Body of pancreas (tissue), 4 donors: ENCODE data around the gene SLC25A1. TPM values are rescaled to one million over a fixed set of nuclear protein-coding genes. Genes with fewer than 3 reads are reported as not detected.

Experiments
- ATAC-seq: fragments of 150-250 bp; one replicate; pipeline ENCODE4 v1.9.1; 2016
- DNase-seq, 4 donors: peaks; one replicate each; pipeline ENCODE4 v3.0.0-alpha.2; 2019
- H3K27ac ChIP-seq, 4 donors: fragments of 200-600 bp; sonication (generic); 1 replicate in 3 of 4; 2 replicates in 1 of 4; pipeline versions ENCODE4 v1.5.1 to v1.6.1; 2016 to 2019; ENCODE audit warnings: mild to moderate bottlenecking in 1 of 4, mixed read lengths in 1 of 4, moderate library complexity in 1 of 4
- H3K27me3 ChIP-seq, 2 donors: fragments of 200-600 bp; sonication (generic); one replicate each; pipeline ENCODE4 v1.6.0; 2016; ENCODE audit warnings: mild to moderate bottlenecking in 1 of 2
- H3K36me3 ChIP-seq, 2 donors: fragments of 200-600 bp; sonication (generic); replicated peaks in 1 of 2; 2 replicates each; pipeline ENCODE4 v1.5.1; 2016; ENCODE audit warnings: low read depth in 2 of 2; ENCODE audit not compliant: insufficient read depth in 1 of 2
- H3K4me1 ChIP-seq: fragments of 200-600 bp; sonication (generic); one replicate; pipeline ENCODE4 v1.6.0; 2016
- H3K4me3 ChIP-seq, 2 donors: fragments of 200-600 bp; sonication (generic); 1 replicate in 1 of 2; 2 replicates in 1 of 2; pipeline ENCODE4 v1.5.1; 2016 to 2019
- H3K9me3 ChIP-seq, 3 donors: fragments of 200-600 bp; sonication (generic); 1 replicate in 2 of 3; 2 replicates in 1 of 3; pipeline ENCODE4 v1.5.1; 2016
- POLR2A ChIP-seq, 3 donors: fragments of 450-650 bp; IDR thresholded peaks; one replicate each; pipeline ENCODE4 v1.6.1; 2016; ENCODE audit warnings: antibody characterized with exemption in 3 of 3, mild to moderate bottlenecking in 2 of 3
- WGBS, 2 donors: methylation state at CpG; one replicate each; pipeline ENCODE4 v1.1.5; 2017; 5-methylcytosine and 5-hydroxymethylcytosine counted together
- intact Hi-C: fragments of 100-400 bp; cut with DNase I; formaldehyde crosslinking; loops from one replicate; pipeline ENCODE4 v1.15.1; 2023
- total RNA-seq, 2 donors: library from RNA; depleted of rRNA; stranded (reverse); fragments of >200 nt; gene quantifications; one replicate each; pipeline ENCODE4 v1.1.0, GENCODE V29; 2016
- TF ChIP-seq, protein P1 (sequence below), 7 experiments: fragments of 450-650 bp in 4 of 7; fragments of 200-600 bp in 3 of 7; sonication (generic) in 3 of 7; IDR thresholded peaks; one replicate each; pipeline ENCODE4 v1.5.1; 2016 to 2019; ENCODE audit warnings: antibody characterized with exemption in 7 of 7

Gene SLC25A1
- total RNA-seq, 2 donors from 2014 or later, result 39.7 to 87.0 TPM

DNA sequence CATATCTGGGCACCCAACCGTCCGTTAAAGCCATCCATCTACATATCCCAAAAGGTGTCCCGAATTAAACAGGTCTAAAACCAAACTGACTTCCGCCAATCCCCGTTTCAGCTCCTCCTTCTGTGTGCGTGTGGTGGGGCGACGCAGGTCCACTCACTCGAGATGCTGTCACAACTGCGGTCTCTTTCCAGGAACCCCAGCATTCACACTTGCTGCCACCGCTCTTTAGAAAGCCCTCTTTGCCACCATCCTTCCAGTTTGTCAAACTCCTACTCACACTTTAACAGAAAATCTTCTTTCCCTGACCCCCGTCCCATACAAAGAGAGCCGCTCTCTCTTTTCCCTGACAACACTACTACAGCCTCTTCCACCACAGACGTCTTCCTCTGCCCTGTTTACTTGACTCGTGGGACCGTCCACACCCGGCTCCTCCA is 34.6 kb downstream of the SLC25A1 start:
- intact Hi-C loops, result no loop called here
- WGBS, 2 donors, result 3 to 4% methylated on average over 17 of the region's 17 CpGs
- no peak for DNase-seq

DNA sequence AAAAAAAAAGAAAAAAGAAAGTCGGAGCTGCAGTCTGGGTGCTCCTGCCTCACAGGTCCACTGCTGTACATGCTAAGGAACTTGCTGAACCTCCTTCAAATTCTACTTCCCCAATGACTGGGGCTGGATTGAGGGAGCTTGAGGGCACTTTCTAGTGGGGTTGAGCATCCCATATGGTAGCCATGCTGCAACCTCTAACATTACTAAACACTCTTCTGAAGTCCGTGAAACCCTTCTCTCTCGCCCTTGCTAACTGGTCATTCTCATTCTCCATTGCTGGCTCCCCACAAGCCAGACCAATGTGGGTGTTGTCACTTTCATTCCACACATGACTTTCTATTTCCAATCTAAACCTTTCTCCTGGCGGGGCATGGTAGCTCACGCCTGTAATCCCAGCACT is 35.3 kb downstream of the SLC25A1 start:
- TF ChIP-seq, protein P1, sequence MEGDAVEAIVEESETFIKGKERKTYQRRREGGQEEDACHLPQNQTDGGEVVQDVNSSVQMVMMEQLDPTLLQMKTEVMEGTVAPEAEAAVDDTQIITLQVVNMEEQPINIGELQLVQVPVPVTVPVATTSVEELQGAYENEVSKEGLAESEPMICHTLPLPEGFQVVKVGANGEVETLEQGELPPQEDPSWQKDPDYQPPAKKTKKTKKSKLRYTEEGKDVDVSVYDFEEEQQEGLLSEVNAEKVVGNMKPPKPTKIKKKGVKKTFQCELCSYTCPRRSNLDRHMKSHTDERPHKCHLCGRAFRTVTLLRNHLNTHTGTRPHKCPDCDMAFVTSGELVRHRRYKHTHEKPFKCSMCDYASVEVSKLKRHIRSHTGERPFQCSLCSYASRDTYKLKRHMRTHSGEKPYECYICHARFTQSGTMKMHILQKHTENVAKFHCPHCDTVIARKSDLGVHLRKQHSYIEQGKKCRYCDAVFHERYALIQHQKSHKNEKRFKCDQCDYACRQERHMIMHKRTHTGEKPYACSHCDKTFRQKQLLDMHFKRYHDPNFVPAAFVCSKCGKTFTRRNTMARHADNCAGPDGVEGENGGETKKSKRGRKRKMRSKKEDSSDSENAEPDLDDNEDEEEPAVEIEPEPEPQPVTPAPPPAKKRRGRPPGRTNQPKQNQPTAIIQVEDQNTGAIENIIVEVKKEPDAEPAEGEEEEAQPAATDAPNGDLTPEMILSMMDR (IDR thresholded peaks at IDR 0.05), result no peak
- TF ChIP-seq POLR2A (IDR thresholded peaks at IDR 0.05), result no peak
- ATAC-seq (no peak), DNase-seq (no peak)
- peaks cover 0 to 14% of the 10 kb centered on the region in 2 donors for H3K36me3 ChIP-seq
- no peak overlapping the region for H3K4me3 ChIP-seq
- 71 to 91% methylated on average over 5 of the region's 5 CpGs for WGBS, 2 donors
- no peak overlapping the region for H3K27ac ChIP-seq
- H3K9me3 ChIP-seq, result no peaks in the 10 kb centered on the region
- H3K27me3 ChIP-seq, result no peaks in the 10 kb centered on the region
- peaks cover 11% of the 10 kb centered on the region for H3K4me1 ChIP-seq
- intact Hi-C loops, result no loop called here

More for the DNA sequence above, 34.6 kb downstream of the SLC25A1 start:
- no peak for ATAC-seq
- peaks cover 13% of the 10 kb centered on the region for H3K4me1 ChIP-seq
- H3K27me3 ChIP-seq, result no peaks in the 10 kb centered on the region
- no peaks in the 10 kb centered on the region for H3K9me3 ChIP-seq
- H3K4me3 ChIP-seq, result peak overlapping the region; percentile 50 to 79
- H3K36me3 ChIP-seq, result peaks cover 0 to 13% of the 10 kb centered on the region in 2 donors
- peak overlapping the region in 3 of 4 donors; percentile 39 to 75 (median 73) for H3K27ac ChIP-seq
- TF ChIP-seq, protein P1 (IDR thresholded peaks at IDR 0.05), result no peak
- TF ChIP-seq POLR2A (IDR thresholded peaks at IDR 0.05), result no peak

DNA sequence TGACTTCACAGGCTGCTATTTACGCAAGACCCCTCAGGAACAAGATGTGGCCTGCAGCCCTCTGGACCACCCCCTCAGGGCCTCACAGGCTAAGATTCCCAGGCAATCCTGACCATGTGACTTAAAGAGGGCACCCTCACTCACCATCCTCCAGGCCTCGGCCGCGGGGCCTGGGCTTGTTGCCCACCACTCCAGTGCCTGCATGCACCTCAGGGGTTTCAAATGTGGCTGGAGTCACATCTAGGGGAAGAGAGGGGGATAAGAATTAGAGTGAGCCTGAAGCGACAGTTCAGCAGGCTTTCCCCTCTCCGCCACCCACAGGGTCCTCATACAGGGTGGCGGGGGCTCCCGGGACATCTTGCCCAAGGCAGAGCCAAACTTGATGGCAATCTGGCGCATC is 36.1 kb downstream of the SLC25A1 start:
- TF ChIP-seq POLR2A (IDR thresholded peaks at IDR 0.05), result no peak
- TF ChIP-seq, protein P1 (IDR thresholded peaks at IDR 0.05), result no peak
- H3K36me3 ChIP-seq, result peaks cover 0 to 14% of the 10 kb centered on the region in 2 donors

DNA sequence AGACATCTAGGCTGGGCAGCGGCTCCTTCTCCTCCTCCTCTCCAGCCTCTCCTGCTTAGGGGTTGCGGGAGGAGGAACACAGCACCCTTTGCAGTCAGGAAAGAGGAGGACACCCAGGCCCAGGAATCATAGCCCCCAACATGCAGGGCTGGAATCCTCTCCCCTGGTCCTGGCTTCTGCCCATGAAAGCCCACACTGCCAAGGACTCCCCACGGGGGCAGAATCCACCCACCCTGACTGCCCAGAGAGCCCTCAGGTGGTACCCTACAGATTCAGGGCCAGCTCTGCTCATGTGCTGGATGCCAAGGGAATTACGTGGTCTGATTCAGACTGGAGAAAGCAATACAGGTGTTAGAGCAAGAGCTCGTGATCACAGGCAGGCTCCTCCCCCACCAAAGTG is 38.6 kb downstream of the SLC25A1 start:
- no peaks in the 10 kb centered on the region for H3K9me3 ChIP-seq
- 85 to 91% methylated on average over 4 to 5 of the region's 5 CpGs for WGBS, 2 donors
- H3K36me3 ChIP-seq, result peaks cover 0 to 16% of the 10 kb centered on the region in 2 donors
- DNase-seq (no peak), ATAC-seq (no peak)
- H3K27me3 ChIP-seq, result no peaks in the 10 kb centered on the region
- H3K27ac ChIP-seq, result no peak overlapping the region
- H3K4me1 ChIP-seq, result peaks cover 11% of the 10 kb centered on the region
- TF ChIP-seq, protein P1 (IDR thresholded peaks at IDR 0.05), result no peak
- no peak for TF ChIP-seq POLR2A (IDR thresholded peaks at IDR 0.05)
- H3K4me3 ChIP-seq, result no peak overlapping the region
- intact Hi-C loops, result no loop called here

More for the DNA sequence above, 36.1 kb downstream of the SLC25A1 start:
- H3K4me3 ChIP-seq, result no peak overlapping the region
- WGBS, 2 donors, result 96 to 98% methylated on average over 4 to 9 of the region's 9 CpGs
- peaks cover 11% of the 10 kb centered on the region for H3K4me1 ChIP-seq
- no peaks in the 10 kb centered on the region for H3K9me3 ChIP-seq
- no peaks in the 10 kb centered on the region for H3K27me3 ChIP-seq
- no peak for DNase-seq
- intact Hi-C loops, result no loop called here
- no peak overlapping the region for H3K27ac ChIP-seq
- no peak for ATAC-seq

DNA sequence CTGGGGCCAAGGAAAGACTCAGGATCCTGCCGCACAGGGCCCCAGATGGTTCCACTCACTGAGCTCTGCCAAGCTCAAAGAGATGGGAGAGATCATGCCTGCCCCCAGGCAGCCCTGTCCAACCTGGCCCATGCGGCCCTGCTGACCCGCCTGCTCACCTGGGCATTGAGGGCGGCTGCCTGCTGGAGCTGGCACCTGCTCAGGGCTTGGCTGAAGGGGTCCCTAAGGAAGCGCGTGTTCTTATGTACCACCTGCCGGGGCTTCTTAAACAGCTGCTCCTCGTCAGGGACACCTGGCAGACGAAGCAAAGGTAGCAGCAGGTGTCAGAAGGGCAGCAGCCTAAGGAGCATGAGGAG is 39.6 kb downstream of the SLC25A1 start:
- Histone ChIP-seq H3K27ac (no peak overlapping the region), H3K4me3 (no peak overlapping the region), H3K36me3 (peaks cover 0 to 22% of the 10 kb centered on the region in 2 donors), H3K27me3 (no peaks in the 10 kb centered on the region), H3K9me3 (no peaks in the 10 kb centered on the region), H3K4me1 (peaks cover 9% of the 10 kb centered on the region)
- ATAC-seq (no peak), DNase-seq (no peak)
- WGBS, 2 donors, result 87 to 94% methylated on average over 3 to 9 of the region's 9 CpGs
- intact Hi-C loops, result no loop called here
- TF ChIP-seq, protein P1 (IDR thresholded peaks at IDR 0.05), result no peak
- no peak for TF ChIP-seq POLR2A (IDR thresholded peaks at IDR 0.05)
